Fibroblast of mammary gland (primary cell): ENCODE data around the gene DENND2A.

ENCODE experiments used
- DNase-seq: peaks from one replicate; pipeline ENCODE4 v3.0.0-alpha.2; 2010; ENCODE audit warnings: low read depth
- H3K4me3 ChIP-seq: 2 replicates; pipeline ENCODE4 v1.5.1; 2011; ENCODE audit warnings: low read depth, mild to moderate bottlenecking, low read length, moderate library complexity; ENCODE audit not compliant: control insufficient read depth
- CTCF ChIP-seq: conservative IDR thresholded peaks from 2 replicates; pipeline ENCODE4 v1.5.1; 2011; ENCODE audit warnings: low read depth, low read length, inconsistent platforms; ENCODE audit not compliant: control insufficient read depth, insufficient read depth

DENND2A gene

GRCh38 chr7:140640727-140641523, at the start of gene DENND2A:
Gene DENND2A (minus strand): TSS chr7:140640813. CDS start chr7:140602397, 38,416 bp downstream.
- peak within 1 kb of the TSS; percentile 27 for H3K4me3 ChIP-seq
- DNase-seq: no peak
- TF ChIP-seq CTCF: no peak

GRCh38 chr7:140689199-140690152, 48.9 kb upstream of the DENND2A start:
- DNase-seq: no peak
- TF ChIP-seq CTCF: no peak
- no peak overlapping the region for H3K4me3 ChIP-seq

- H3K4me3 ChIP-seq: no peak overlapping the region
- DNase-seq: no peak
- no peak for TF ChIP-seq CTCF
Measured at GRCh38 chr7:140688341-140688740, 47.7 kb upstream of the DENND2A start.

GRCh38 chr7:140686921-140687320, 46.3 kb upstream of the DENND2A start:
- no peak for TF ChIP-seq CTCF
- no peak for DNase-seq
- no peak overlapping the region for H3K4me3 ChIP-seq

GRCh38 chr7:140685407-140686087, 44.9 kb upstream of the DENND2A start:
- no peak for DNase-seq
- TF ChIP-seq CTCF: no peak

More at GRCh38 chr7:140685407-140686087, 44.9 kb upstream of the DENND2A start:
- H3K4me3 ChIP-seq: no peak overlapping the region
